ENCODE data around the gene ABCA9. TPM values are rescaled to one million over a fixed set of nuclear protein-coding genes. Genes with fewer than 3 reads are reported as not detected.

Gene ABCA9
- polyA plus RNA-seq, 3 donors, result 1.6 to 2.4 (median 1.9) TPM

Other genes starting within 250 kb of the ABCA9 start
- gene ABCA8, start 105.5 kb downstream of the ABCA9 start, polyA plus RNA-seq (ENCODE audit: insufficient read length in 3 of 3), result 1 to 10 TPM in 1 of 3 donors, under 1 TPM in 2; 0.72 to 1.0 (median 0.85) TPM
- gene ABCA6, start 81.0 kb upstream of the ABCA9 start, polyA plus RNA-seq (ENCODE audit: insufficient read length in 3 of 3), result 1 to 10 TPM; 1.7 to 4.4 (median 2.7) TPM
- gene ABCA10, start 167.9 kb upstream of the ABCA9 start, polyA plus RNA-seq (ENCODE audit: insufficient read length in 3 of 3), result 1 to 10 TPM; 1.5 to 1.8 (median 1.8) TPM

Measured in right renal cortex interstitium (tissue), 3 donors.